ENCODE measurements around the gene FGF1. TPM values are rescaled to one million over a fixed set of nuclear protein-coding genes. Genes with fewer than 3 reads are reported as not detected.

FGF1 gene
- total RNA-seq: 0.07 TPM in 1 of 3 replicates, not detected in the others

DNA sequence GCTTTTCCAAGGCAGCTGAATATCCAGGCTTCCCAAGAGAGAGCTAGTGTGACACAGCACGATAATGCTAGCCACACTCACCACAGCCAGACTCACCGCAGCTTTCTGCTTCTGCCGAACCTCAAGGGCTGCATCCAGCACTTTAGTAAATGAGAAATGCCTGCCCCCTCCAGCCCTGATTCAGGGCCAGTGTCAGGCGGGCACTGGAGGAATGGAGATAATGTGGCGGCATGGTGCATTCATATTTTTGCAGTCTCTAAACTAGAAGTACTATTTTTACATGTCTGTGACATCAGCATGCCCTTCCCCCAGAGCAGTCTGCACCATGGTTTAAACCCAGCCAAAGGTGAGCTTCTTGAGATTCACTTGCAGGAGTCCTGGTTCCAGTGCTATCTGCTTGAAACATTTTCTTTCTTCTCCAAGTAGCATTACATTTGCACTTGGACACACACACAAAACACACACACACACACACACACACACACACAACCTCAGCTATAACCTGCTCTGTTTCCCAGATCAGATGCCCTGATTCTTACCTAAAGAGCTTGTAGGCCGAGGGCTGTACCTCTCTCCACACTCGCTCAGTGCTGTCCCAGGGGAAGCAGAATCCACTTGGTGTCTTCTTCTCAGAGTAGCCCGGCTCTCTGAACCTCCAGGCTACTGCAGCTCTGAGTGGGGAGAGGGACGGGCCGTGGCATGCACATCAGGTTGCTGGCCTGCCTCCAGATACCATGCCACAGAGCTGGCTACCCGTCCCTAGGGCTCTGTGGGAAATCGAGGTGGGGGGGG, at the start of gene FGF1:
Gene FGF1 (minus strand): TSS at position 673 of the 792 bp plus-strand sequence. CDS start 71,963 bp downstream, outside the sequence.
- Mint-ChIP-seq H3K9me3 (no peaks in the 10 kb centered on the region), H3K27ac (no peak within 1 kb of the TSS), H3K36me3 (no peaks in the 10 kb centered on the region), H3K27me3 (ENCODE audit: low read depth) (no peaks in the 10 kb centered on the region), H3K4me1 (peaks cover 10% of the 10 kb centered on the region), H3K4me3 (no peak within 1 kb of the TSS)
- TF ChIP-seq, protein P1, sequence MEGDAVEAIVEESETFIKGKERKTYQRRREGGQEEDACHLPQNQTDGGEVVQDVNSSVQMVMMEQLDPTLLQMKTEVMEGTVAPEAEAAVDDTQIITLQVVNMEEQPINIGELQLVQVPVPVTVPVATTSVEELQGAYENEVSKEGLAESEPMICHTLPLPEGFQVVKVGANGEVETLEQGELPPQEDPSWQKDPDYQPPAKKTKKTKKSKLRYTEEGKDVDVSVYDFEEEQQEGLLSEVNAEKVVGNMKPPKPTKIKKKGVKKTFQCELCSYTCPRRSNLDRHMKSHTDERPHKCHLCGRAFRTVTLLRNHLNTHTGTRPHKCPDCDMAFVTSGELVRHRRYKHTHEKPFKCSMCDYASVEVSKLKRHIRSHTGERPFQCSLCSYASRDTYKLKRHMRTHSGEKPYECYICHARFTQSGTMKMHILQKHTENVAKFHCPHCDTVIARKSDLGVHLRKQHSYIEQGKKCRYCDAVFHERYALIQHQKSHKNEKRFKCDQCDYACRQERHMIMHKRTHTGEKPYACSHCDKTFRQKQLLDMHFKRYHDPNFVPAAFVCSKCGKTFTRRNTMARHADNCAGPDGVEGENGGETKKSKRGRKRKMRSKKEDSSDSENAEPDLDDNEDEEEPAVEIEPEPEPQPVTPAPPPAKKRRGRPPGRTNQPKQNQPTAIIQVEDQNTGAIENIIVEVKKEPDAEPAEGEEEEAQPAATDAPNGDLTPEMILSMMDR (IDR thresholded peaks at IDR 0.05; ENCODE audit: unreplicated experiment): no peak
- no peak for DNase-seq (ENCODE audit: low spot score in 2 of 2, unreplicated experiment in 2 of 2)

- DNase-seq (ENCODE audit: low spot score in 2 of 2, unreplicated experiment in 2 of 2): no peak
- Mint-ChIP-seq H3K9me3 (no peaks in the 10 kb centered on the region), H3K27me3 (ENCODE audit: low read depth) (peaks cover 6% of the 10 kb centered on the region), H3K4me1 (no peaks in the 10 kb centered on the region), H3K4me3 (no peak overlapping the region), H3K27ac (no peak overlapping the region), H3K36me3 (no peaks in the 10 kb centered on the region)
- TF ChIP-seq, protein P1 (IDR thresholded peaks at IDR 0.05; ENCODE audit: unreplicated experiment): no peak
These were observed 41.8 kb upstream of the FGF1 start for GRCh38 chr5:142727735-142728047.

GRCh38 chr5:142726188-142726731, 40.4 kb upstream of the FGF1 start:
- no peaks in the 10 kb centered on the region for H3K4me1 Mint-ChIP-seq
- H3K9me3 Mint-ChIP-seq: no peaks in the 10 kb centered on the region
- TF ChIP-seq, protein P1 (IDR thresholded peaks at IDR 0.05; ENCODE audit: unreplicated experiment): no peak
- H3K36me3 Mint-ChIP-seq: no peaks in the 10 kb centered on the region
- H3K27ac Mint-ChIP-seq: no peak overlapping the region
- no peak for DNase-seq (ENCODE audit: low spot score in 2 of 2, unreplicated experiment in 2 of 2)
- no peak overlapping the region for H3K4me3 Mint-ChIP-seq
- peaks cover 3% of the 10 kb centered on the region for H3K27me3 Mint-ChIP-seq (ENCODE audit: low read depth)

DNA sequence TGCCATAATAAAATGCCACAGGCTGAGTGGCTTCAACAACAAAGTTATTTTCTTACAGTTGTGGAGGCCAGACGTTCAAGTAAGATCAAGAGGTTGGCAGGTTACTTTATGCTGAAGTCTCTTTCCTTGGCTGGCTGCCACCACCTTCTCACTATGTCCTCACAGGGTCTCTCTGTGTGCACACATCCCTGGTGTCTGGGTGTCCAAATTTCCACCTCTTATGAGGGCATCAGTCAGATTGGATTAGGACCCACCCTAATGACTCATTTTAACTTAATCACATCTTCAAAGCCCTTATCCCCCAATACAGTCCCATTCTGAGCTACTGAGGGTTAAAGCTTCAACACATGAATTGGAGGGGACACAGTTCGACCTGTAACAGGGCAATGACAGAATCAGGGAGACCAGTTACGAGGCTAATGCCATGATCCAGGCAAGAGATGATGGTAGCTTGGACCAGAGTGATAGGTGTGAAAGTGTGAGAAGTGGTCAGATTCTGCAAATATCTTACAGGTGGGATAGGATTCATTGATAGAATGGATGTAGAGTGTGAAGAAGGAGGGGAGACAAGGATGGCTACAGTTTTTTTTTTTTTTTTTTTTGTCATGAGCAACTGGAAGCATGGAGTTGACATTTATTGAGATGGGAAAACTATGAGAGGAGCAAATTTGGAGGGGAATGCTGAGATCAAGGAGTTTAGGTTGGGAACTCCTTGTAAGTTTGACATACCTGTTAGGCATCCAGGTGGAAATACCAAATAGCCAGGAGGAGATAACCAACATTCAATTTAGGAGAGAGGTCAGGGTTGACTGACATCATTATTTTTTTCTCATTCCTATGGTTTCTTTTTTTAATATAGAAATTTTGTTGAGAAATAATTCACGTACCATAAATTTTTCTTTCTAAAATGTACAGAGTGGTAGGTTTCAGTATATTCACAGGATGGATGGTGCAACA, 39.6 kb upstream of the FGF1 start:
- DNase-seq (ENCODE audit: low spot score in 2 of 2, unreplicated experiment in 2 of 2): no peak
- H3K9me3 Mint-ChIP-seq: no peaks in the 10 kb centered on the region
- no peaks in the 10 kb centered on the region for H3K36me3 Mint-ChIP-seq
- no peak overlapping the region for H3K4me3 Mint-ChIP-seq
- H3K27ac Mint-ChIP-seq: no peak overlapping the region
- H3K4me1 Mint-ChIP-seq: no peaks in the 10 kb centered on the region
- H3K27me3 Mint-ChIP-seq (ENCODE audit: low read depth): no peaks in the 10 kb centered on the region
- TF ChIP-seq, protein P1 (IDR thresholded peaks at IDR 0.05; ENCODE audit: unreplicated experiment): no peak

DNA sequence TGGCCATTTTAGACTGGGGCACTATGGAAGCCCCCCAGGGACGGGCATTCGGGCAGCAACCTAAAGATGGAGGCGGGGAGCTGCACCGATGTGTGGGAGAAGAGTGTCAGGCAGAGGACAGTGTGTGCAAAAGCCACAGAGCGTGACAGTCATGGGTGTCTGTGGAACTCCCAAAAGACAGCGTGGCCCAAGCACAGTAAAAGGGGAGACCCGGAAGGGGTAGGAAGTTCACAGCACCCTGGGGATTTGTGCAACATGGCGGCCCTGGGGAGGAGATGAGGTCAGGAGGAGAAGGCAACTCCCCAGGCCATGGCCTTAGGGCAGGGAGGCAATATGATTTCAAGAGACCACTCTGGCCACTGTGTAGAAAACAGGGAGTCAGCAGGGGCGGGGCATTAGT, 38.9 kb upstream of the FGF1 start:
- H3K27me3 Mint-ChIP-seq (ENCODE audit: low read depth): no peaks in the 10 kb centered on the region
- no peaks in the 10 kb centered on the region for H3K36me3 Mint-ChIP-seq
- DNase-seq (ENCODE audit: low spot score in 2 of 2, unreplicated experiment in 2 of 2): no peak
- H3K9me3 Mint-ChIP-seq: no peaks in the 10 kb centered on the region
- no peak overlapping the region for H3K4me3 Mint-ChIP-seq
- TF ChIP-seq, protein P1 (IDR thresholded peaks at IDR 0.05; ENCODE audit: unreplicated experiment): no peak
- H3K27ac Mint-ChIP-seq: no peak overlapping the region
- peaks cover 5% of the 10 kb centered on the region for H3K4me1 Mint-ChIP-seq

Measured in mesothelial cell of epicardium (in vitro differentiated cells).